ENCODE results near the gene COL4A3. TPM values are rescaled to one million over a fixed set of nuclear protein-coding genes. Genes with fewer than 3 reads are reported as not detected.

COL4A3 gene
- total and polyA plus RNA-seq, 8 donors, result under 0.01 to 2.9 (median 0.90) TPM

DNA sequence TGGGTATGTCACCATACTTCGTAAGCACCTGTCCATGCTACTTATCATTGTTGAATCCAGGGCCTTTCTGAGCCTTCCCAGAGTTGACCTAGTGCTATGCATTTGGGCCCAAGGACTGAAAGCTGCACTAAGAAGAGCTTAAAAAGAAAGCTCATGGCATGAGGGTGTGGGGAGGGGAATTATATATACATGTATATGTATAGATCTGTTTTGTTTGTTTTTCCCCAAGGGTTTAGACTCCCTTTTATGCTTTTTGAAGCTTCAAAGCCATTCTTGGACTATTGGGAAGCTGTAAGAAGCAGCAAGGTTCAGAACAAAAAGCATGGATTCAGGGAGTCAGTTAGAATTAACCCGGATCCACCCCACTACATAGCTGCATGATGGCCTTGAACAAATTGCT is 183.9 kb downstream of the COL4A3 start:
- WGBS, 5 donors, result 64 to 100% (median 98%) methylated on average over 2 of the region's 2 CpGs

DNA sequence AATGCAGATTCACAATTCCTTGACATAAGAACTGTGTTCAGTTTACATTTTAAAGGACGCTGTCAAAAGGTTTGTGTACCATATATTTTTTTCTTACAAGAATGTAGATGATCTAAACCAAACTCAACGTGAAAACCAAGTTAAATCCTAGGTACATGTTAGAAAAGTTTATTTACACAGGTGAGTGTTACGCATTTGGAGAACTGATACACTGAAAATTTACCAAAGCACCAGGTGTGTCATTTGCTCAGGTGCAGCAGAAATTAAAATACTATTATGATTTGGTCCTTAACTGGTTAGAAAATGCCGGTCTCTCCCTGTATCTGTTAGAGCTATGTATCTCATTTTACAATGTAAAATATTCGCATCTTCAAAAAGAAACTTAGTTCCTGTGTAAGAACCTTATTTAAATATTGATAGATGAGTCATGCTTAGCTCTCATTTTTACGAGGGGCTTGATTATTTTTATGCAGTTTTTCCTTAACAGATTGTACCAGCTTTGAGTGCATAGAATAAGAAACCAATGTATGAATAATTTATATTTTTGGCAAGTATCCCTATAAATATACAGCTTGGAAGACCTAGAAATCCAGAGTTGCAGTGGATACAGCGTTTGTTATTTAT is 185.7 kb downstream of the COL4A3 start:
- TF ChIP-seq POLR2A (IDR thresholded peaks at IDR 0.05) (no peak), EP300 (IDR thresholded peaks at IDR 0.05) (no peak), POLR2AphosphoS5 (IDR thresholded peaks at IDR 0.05) (no peak)
- TF ChIP-seq, protein P1, sequence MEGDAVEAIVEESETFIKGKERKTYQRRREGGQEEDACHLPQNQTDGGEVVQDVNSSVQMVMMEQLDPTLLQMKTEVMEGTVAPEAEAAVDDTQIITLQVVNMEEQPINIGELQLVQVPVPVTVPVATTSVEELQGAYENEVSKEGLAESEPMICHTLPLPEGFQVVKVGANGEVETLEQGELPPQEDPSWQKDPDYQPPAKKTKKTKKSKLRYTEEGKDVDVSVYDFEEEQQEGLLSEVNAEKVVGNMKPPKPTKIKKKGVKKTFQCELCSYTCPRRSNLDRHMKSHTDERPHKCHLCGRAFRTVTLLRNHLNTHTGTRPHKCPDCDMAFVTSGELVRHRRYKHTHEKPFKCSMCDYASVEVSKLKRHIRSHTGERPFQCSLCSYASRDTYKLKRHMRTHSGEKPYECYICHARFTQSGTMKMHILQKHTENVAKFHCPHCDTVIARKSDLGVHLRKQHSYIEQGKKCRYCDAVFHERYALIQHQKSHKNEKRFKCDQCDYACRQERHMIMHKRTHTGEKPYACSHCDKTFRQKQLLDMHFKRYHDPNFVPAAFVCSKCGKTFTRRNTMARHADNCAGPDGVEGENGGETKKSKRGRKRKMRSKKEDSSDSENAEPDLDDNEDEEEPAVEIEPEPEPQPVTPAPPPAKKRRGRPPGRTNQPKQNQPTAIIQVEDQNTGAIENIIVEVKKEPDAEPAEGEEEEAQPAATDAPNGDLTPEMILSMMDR (IDR thresholded peaks at IDR 0.05), result no peak
- intact Hi-C loops (cut with DNase I; ENCODE audit: low total_unique reads), result no loop called here
- no peak for DNase-seq
- Histone ChIP-seq H3K36me3 (peaks cover 0 to 58% (median 50%) of the 10 kb centered on the region in 4 donors), H3K27ac (no peak overlapping the region), H3K4me3 (no peak overlapping the region), H3K27me3 (no peaks in the 10 kb centered on the region), H3K9me3 (no peaks in the 10 kb centered on the region), H3K4me1 (no peaks in the 10 kb centered on the region)
- WGBS, 5 donors, result 69 to 83% (median 81%) methylated on average over 7 of the region's 7 CpGs

More for the DNA sequence above, 183.9 kb downstream of the COL4A3 start:
- no peak overlapping the region for H3K4me3 ChIP-seq
- H3K4me1 ChIP-seq, result no peaks in the 10 kb centered on the region
- peaks cover 0 to 63% (median 59%) of the 10 kb centered on the region in 4 donors for H3K36me3 ChIP-seq
- TF ChIP-seq, protein P1 (IDR thresholded peaks at IDR 0.05), result no peak
- TF ChIP-seq POLR2AphosphoS5 (IDR thresholded peaks at IDR 0.05) (no peak), EP300 (IDR thresholded peaks at IDR 0.05) (no peak), POLR2A (IDR thresholded peaks at IDR 0.05) (no peak)
- DNase-seq, result no peak
- no peak overlapping the region for H3K27ac ChIP-seq
- H3K9me3 ChIP-seq, result no peaks in the 10 kb centered on the region
- H3K27me3 ChIP-seq, result no peaks in the 10 kb centered on the region
- intact Hi-C loops (cut with DNase I; ENCODE audit: low total_unique reads), result no loop called here

DNA sequence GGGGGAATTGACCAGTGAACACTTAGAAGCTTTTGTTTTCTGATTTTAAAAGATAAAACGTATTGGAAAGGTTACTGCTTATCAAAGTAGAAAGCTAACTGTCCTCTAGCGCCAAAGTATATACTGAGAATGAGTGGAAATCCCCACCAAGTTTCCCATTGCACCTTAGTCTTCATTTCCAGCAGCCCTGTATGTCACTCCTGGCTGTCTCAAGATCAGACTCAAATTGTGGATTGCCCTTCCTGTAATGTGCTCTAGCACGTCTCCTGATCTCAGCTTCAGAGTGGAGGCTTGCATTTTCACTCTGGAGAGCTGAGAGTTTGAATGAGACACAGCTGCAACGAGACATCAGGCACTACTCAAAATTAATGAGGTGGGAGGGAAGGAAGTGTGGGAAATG is 187.2 kb downstream of the COL4A3 start:
- H3K9me3 ChIP-seq, result no peaks in the 10 kb centered on the region
- peaks cover 9 to 65% (median 61%) of the 10 kb centered on the region in 4 donors for H3K36me3 ChIP-seq
- no peaks in the 10 kb centered on the region for H3K27me3 ChIP-seq
- TF ChIP-seq POLR2AphosphoS5 (IDR thresholded peaks at IDR 0.05), result no peak
- no peak for TF ChIP-seq EP300 (IDR thresholded peaks at IDR 0.05)
- TF ChIP-seq, protein P1 (IDR thresholded peaks at IDR 0.05), result no peak
- no peak for TF ChIP-seq POLR2A (IDR thresholded peaks at IDR 0.05)
- no peak for DNase-seq
- 50 to 78% (median 63%) methylated on average over 4 of the region's 4 CpGs for WGBS, 5 donors
- H3K4me3 ChIP-seq, result no peak overlapping the region
- no peak overlapping the region for H3K27ac ChIP-seq
- no peaks in the 10 kb centered on the region for H3K4me1 ChIP-seq
- intact Hi-C loops (cut with DNase I; ENCODE audit: low total_unique reads), result no loop called here

DNA sequence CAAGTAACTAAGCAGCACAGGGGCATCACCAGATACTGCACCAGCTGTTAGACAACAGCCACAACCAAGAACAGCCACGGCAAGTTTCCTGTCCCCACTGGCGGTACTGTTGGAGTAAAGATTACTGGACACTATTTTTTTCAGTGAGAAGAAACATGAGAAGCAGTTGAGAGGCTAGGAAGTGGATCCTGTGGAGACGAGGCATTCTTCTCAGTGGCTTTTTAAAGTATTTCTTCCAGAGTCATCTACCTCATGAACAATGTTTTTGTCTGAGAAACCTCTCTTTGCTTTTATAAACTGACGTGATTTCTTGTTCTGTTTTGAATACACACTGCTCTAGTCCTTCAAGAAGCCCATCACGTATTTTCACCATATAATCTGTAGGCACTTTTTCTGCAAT is 195.9 kb downstream of the COL4A3 start:
- intact Hi-C loops (cut with DNase I; ENCODE audit: low total_unique reads), result no loop called here
- no peak for DNase-seq
- Histone ChIP-seq H3K27ac (no peak overlapping the region), H3K27me3 (no peaks in the 10 kb centered on the region), H3K4me1 (no peaks in the 10 kb centered on the region), H3K4me3 (no peak overlapping the region), H3K36me3 (peaks cover 22 to 63% (median 60%) of the 10 kb centered on the region in 4 donors), H3K9me3 (no peaks in the 10 kb centered on the region)
- TF ChIP-seq POLR2AphosphoS5 (IDR thresholded peaks at IDR 0.05), result no peak
- TF ChIP-seq POLR2A (IDR thresholded peaks at IDR 0.05), result no peak
- TF ChIP-seq EP300 (IDR thresholded peaks at IDR 0.05), result no peak
- TF ChIP-seq, protein P1 (IDR thresholded peaks at IDR 0.05), result no peak
- 71 to 82% (median 81%) methylated on average over 5 of the region's 5 CpGs for WGBS, 5 donors

Data from stomach (tissue), 9 donors.